Measurements from ENCODE around the gene YTHDC1.

DNA sequence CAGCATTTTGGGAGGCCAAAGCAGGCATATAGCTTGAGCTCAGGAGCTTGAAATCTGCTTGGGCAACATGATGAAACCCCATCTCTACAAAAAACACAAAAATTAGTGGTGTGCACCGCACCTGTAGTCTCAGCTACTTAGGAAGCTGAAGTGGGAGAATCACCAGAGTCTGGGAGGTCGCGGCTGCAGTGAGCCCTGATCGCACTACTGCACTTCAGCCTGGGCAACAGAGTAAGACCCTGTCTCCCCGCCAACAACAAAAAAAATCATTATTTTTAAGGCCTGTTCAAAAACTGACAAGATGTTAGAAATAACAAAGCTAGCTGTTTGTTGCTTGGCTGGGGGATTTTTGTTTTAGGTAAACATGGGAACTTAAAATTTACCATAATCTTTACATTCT lies 5.1 kb downstream of the YTHDC1 start:
- TF ChIP-seq POLR2A (IDR thresholded peaks at IDR 0.05), result no peak
- TF ChIP-seq, protein P1, sequence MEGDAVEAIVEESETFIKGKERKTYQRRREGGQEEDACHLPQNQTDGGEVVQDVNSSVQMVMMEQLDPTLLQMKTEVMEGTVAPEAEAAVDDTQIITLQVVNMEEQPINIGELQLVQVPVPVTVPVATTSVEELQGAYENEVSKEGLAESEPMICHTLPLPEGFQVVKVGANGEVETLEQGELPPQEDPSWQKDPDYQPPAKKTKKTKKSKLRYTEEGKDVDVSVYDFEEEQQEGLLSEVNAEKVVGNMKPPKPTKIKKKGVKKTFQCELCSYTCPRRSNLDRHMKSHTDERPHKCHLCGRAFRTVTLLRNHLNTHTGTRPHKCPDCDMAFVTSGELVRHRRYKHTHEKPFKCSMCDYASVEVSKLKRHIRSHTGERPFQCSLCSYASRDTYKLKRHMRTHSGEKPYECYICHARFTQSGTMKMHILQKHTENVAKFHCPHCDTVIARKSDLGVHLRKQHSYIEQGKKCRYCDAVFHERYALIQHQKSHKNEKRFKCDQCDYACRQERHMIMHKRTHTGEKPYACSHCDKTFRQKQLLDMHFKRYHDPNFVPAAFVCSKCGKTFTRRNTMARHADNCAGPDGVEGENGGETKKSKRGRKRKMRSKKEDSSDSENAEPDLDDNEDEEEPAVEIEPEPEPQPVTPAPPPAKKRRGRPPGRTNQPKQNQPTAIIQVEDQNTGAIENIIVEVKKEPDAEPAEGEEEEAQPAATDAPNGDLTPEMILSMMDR (IDR thresholded peaks at IDR 0.05), result no peak

All from ovary (tissue), 3 donors.